ENCODE results near the gene PHF14.

GRCh38 chr7:11206177-11206899, 232.7 kb downstream of the PHF14 start:
- no peak for TF ChIP-seq POLR2A (IDR thresholded peaks at IDR 0.05)
- no peak for TF ChIP-seq CTCF (IDR thresholded peaks at IDR 0.05)
- TF ChIP-seq POLR2AphosphoS5 (IDR thresholded peaks at IDR 0.05): no peak
- no peak for TF ChIP-seq EP300 (IDR thresholded peaks at IDR 0.05)
